Activated naive CD8-positive, alpha-beta T cell treated with anti-CD3 and anti-CD28 coated beads, Interleukin-2, amount 50 U/mL, for 16 hours (primary cell): ENCODE results near the gene CPED1.
"Not testable (repeated sequence)": the region's sequence is repeated elsewhere in the genome, so short reads cannot be mapped to it uniquely, and the experiment has no call there.

ENCODE experiments used
- DNase-seq: peaks from one replicate; pipeline ENCODE4 v3.0.0-alpha.2; 2020; ENCODE audit warnings: low read depth, low spot score

Gene CPED1

DNA sequence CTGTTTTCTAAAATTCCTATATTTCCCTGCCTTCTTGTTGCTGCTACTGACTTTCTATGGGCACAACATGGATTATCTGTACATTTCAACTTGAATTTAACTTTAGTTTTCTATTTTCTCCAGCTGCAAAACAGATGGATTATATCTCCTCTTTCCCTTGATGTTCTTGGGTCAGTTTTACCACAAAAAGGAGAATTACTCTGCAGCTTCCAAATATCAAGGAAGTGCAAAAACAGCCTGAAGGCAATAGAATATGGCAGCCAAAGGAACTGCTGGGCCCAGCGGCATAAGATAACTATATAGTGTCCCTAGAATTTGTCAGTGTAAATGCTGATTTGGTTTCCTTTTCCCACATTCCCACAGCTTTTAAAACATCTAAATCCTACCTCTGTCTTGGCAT is 29.1 kb downstream of the CPED1 start:
- no peak for DNase-seq

DNA sequence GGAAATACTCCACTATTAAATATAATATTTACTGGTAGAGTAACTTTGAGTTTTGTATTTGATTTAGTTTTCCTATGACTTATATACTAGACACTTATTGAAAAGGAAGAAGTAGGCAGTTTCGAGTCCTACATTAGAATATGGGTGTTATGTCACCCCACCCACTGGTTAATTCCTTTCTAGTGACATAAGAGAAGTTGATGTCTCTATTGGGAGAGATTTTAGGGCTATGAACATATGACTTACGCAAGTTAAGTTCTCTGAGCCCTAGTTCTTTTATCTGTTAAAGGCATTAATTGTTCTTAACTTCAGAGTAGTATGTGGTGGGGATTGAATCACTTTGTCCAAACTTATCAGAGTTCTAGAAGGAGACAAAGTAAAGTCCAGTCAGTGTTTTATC is 30.5 kb downstream of the CPED1 start:
- DNase-seq: no peak

DNA sequence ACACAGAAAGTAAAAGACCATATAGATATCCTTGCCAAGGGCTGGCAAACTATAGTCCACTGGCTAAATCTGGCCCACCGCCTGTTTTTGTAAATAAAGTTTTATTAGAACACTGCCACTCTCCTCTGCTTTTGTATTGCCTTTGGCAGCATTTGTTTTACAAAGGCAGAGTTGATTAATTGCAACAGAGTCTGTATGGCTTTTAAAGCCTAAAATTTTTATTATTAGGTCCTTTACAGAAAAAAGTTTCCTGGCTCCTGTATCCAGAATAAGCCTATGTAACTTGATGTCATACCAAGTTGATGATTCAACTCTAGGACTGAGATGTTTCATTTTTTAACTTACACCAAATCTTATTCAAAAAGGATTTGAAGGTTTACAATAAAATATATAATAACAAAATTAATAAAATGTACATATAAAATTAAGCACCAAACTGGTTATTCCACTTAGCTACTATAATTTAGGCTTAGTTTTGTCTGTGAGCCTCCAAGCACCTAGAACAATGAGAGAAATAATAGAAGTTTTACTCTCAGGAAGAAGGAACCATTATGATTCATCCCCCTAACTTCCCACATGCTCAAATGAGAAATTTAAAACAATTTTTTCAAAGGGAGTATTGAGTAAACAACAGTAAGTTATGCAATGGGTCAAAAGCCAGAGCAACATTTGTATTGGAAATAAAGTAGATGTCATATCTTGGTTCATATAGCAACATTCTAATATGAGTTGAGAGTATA is 31.9 kb downstream of the CPED1 start:
- no peak for DNase-seq

DNA sequence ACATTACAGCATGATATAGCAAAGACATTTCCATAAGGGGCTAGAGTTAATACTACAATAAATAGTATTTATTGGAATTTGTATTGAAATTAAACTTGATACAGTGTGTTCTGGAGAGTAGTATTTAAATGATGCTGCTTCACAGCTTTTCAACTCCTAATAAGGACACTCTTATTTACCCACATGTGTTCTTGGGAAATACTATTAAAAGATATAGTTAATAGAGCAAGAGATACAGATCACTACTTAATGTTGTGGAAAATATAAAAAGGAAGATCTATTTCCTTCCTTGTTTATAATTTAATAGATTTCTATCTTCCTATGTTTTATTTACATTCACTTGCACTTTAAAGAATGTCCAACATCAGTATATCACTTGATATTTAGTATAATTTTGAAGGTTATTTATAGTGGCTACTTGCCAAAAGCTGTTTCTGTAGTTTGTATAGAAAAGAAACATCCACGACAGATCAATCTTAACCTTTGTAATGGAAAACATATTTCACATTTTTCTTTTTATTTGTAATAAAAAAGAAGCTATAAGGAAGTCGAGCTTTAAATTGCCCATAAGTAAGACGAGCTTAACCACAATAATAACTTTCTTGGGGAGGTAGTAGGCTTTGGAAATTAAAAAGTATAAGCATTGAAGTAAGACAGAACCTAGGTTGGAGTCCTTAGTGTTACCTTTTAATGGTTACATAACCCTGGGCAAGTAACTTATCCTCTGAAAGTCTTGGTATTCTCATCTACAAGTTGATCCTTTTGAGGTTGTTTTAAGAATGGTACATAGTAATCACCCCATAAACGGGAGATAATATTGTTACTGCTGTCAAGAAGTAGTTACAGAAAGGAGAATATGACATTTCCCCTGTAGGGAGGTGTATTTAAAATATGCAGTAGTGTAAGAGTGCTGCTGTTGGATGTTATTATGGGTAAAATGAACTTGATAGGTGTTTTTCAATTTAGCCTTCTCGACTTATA is 32.8 kb downstream of the CPED1 start:
- no peak for DNase-seq

DNA sequence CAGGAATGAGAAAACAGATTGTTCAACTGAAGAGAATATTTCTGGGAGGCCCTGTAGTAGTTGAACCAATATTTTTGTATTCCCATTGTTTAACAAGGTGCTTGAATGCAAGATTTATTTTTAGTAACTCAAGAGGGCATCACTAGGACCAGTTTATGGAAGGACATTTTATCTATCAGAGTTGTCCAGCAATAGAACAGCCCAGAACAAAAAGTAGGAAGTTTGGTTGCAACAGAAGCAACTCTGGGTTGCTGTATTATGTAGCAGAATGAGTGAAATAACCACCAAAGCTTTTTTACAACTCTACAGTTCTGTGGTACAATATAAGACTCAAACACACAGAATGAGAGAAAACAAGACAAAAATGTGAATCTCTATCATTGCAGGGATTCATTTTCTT is 34.7 kb downstream of the CPED1 start:
- no peak for DNase-seq

DNA sequence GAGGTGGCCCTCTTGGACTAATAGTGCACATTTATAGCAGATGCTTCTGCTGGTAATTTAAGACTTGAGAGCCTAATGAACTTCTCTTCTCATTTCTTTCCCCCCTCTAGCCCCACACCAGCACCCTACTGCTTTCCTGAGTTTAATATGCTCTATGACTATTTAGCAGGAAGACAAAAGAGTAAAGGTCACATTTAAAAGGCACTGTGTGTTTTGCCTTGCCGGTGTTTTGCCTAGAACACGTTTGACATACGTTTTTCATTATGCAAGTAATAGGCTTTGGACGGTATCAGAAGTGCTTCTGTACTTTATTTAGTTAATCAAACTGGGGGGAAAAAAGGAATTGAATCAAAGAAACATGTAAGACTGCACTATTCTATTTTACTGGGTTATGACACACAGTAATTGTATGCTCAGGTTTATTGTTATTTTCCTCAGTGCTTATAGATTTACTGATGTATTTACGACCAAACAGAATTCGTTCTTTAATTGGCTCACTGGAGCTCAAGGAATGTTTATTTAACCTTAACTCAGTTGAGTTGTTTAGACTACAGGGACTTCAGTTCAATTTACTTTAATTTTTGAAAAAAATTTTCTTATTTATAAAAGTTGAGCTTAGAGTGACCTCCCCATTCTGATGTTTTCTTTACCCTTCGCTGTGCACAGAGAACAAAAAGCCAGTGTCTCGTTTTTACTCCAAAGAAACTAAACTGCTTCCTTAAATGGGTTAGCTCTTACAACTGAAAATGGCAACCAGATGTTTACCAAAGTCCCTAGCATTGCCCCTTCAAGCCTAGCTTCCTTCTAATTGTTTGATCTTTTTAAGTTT is 35.4 kb downstream of the CPED1 start:
- DNase-seq: no peak

DNA sequence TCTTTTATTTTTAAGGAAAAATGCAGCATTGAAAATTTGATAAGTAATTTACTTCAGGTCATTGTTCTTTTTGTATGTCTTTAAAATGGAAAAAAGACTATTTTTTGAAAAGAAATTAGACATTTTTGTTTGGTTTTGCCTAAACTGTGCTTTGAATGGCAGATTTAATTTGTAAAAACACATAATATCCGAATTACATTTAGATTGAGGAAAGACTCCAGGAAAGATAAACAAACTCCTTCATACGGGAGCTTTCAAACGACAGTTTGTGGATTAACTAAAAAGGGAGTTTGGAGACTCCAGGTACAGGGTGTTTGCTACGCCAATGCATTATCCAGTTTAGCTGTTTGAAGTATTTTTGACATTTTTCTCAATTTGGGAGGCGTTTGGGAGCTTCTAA is 36.1 kb downstream of the CPED1 start:
- DNase-seq: no peak

DNA sequence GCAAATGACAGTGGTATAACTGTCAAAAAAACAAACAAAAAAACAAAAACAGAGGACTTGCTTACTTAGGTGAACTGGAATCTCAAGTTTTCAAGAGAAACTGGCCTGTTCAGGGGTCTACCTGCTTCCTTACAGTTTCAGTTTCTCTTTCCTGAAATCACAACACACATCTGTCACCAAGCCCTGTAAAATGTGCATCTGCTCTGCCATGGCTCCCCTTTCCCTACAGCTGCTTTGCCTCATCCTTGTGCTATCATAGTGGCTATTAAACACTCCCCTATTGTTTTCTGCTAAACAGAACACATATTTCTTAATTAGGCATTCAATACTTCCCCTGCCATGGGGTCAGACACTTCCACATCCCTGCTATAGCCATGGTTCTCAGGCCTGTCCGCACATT is 37.6 kb downstream of the CPED1 start:
- DNase-seq: no peak

DNA sequence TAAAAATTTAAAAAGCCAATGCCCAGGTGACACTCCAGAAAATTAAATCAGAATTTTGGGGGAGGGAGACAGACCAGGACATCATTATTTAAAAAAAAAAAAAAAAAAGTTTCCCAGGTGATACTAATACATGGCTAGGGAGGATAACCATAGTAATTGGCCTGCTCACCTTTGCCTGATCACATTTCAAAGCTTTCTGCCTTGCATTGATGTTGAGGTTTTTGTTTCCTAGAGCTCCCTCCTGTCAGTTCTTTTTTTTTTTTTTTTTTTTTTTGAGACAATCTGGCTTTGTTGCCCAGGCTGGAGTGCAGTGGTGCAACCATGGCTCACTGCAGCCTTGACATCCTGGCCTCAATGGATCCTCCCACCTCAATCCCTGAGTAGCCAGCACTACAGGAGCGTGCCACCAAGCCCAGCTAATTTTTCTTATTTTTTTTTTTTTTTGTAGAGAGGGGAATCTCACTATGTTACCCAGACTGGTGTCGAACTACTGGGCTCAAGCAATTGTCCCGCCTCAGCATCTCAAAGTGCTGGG is 38.1 kb downstream of the CPED1 start:
- DNase-seq: no peak

DNA sequence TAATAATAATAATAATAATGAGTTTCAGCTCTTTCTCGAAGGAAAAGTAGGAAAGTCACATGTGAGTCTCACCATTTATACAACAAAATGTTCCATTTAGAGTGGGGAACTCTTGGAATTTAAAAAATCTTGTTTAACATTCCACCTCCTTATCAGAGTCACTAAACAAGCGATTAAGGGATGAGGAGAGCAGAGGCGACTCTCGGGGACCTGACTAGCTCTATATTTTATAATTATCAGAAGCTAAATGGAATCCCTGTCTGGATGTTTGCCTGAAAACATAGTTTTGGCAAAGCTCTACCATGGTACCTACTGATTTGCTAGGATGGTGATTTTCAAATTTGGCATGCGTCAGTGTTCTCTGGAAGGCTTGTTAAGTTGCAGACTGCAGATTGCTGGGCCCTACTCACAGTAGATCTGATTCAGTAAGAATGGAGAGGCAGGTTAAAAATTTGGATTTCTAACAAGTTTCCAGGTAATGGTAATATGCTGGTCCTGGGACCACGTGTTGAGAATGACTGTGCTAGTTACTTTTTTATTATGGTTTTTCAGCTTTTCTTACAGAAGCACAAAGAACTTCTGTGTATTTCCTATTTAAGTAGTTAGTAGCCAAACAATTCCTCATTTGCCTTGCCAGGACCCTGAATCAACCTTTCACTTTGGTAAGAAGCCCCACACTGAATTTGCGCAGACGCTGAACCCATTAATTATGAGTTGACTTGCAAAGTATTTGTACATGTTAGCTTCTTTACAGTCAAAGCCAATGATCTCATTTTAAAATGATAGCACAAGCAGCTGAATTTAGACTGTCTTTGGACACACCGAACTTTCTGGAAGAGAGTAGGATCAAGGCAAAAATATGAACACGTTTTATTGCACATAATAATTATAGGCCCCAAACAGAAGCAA is 39.5 kb downstream of the CPED1 start:
- no peak for DNase-seq

DNA sequence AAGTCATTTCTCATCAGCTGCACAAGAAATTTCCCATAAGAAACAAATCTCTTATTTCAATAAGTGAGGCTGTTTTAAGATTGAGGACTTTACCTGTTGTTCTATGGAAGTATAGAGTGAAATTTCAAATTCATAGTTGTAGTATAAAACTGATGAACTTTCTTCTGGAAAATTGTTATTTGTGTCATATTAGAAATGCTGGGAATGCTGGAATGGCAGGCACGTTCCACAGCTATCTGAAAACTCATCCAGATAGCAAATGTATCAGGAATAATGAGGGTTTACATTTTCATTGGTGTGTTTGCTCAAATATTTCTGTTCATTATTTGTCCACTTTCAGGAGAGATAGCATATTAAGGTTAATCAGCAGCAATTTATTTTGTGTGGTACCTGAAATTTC is 40.8 kb downstream of the CPED1 start:
- DNase-seq: no peak

DNA sequence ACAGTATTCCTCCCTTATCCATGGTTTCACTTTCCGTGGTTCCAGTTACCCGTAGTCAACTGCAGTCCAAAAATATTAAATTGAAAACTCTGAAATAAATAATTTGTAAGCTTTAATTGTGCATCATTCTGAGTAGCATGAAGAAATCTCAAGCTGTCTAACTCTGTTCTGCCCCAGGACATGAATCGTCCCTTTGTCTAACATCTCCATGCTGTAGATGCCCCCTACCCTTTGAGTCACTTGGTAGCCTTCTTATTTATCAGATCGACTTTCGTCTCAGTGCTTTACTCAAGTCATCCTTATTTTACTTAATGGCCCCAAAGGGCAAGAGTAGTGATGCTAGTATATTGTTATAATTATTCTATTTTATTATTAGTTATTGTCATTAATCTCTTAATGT is 41.8 kb downstream of the CPED1 start:
- no peak for DNase-seq

DNA sequence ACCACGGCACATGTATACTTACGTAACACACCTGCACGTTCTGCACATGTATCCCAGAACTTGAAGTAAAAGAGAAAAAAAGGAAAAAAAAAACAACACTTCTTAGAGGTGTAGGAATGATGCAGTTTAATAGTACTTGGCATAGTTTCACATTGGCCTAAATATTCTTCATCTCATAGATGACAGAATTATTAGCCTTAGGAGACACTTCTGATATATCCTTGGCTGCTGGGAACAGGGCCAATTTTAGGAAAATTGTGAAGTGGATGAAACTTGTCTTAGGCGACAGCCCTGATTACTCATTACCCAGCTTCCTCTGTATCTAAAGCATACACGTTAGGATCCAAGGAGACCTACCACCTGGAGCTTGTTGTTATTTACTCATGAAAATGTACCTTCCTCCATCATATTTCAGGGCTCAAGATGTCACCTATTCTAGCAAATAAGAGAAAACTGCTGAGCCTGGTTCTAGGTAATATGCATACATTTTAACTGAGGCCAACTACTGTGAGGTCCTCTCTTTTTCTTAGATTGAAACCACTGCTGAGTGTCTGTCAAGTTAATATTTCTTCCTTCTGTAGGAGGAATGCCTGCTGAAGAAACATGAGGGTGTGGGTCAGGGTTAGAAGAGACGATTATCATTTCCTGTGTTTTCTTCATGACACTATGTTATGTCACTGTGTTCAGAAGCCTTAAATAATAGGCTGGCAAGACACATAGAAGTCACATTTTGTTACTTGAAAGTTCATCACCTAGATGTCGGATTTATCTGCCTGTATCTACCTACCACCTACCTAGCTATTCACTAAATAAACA is 44.3 kb downstream of the CPED1 start:
- no peak for DNase-seq

DNA sequence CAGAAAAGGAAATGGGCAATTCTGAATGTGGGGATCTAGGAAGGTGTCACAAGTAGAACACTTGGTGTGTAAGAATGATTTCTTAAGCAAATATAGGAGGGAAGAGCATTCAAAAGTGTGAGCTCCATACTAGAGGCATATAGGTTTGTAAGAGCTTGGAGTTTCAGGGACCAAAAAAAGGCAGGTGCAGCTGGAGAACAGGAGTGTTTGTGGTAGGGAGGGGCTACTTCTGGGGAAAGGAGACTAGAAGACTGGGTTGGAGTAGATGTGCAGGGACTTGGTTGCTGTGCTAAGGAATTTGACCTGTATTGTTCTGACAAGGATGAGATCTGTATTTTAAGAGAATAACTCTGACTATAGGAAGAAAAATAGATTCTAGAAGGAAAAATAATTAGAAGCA is 46.4 kb downstream of the CPED1 start:
- no peak for DNase-seq

DNA sequence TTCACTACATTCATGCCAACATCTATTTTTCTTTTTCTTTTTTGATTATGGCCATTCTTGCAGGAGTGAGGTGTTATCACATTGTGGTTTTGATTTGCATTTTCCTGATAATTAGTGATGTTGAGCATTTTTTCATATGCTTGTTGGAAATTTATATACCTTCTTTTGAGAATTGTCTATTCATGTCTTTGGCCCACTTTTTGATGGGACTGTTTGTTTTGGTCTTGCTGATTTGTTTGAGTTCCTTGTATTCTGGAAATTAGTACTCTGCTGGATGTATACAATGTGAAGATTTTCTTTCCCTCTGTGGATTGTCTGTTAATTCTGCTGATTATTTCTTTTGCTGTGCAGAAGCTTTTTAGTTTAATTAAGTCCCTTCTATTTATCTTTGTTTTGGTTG is 48.3 kb downstream of the CPED1 start:
- not testable (repeated sequence) for DNase-seq

DNA sequence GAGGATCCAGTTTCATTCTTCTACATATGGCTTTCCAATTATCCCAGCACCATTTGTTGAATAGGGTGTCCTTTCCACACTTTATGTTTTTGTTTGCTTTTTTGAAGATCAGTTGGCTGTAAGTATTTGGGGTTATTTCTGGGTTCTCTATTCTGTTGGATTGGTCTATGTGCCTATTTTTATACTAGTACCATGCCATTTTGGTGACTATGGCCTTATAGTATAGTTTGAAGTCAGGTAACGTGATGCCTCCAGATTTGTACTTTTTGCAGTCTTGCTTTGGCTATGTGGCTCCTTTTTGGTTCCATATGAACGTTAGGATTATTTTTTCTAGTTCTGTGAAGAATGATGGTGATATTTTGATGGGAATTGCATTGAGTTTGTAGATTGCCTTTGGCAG is 48.8 kb downstream of the CPED1 start:
- DNase-seq: not testable (repeated sequence)

DNA sequence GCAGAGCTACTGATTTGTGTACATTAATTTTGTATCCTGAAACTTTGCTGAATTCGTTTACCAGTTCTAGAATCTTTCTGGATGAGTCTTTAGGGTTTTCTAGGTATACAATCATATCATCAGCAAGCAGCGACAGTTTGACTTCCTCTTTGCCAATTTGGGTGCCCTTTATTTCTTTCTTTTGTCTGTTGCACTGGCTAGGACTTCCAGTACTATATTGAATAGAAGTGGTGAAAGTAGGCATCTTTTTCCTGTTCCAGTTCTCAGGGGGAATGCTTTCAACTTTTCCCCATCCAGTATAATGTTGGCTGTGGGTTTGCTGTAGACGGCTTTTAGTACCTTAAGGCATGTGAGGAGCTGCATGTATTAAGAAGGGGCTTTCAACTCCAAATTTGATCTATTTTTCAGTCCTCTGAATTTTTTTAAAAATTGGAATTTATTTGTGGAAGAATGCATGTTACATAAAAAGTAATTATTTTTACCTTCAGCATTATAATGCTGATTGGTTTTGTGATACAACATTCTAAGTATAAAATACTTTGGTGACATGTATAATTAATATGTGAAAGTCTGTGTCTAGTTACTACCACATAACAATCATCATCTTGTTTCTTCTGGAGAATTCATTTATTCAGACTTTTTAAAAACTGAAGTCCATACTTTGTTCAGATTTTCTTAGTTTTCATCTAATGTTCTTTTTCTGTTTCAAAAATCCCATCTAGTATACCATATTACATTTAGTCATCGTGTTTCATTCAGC is 49.6 kb downstream of the CPED1 start:
- DNase-seq: no peak

DNA sequence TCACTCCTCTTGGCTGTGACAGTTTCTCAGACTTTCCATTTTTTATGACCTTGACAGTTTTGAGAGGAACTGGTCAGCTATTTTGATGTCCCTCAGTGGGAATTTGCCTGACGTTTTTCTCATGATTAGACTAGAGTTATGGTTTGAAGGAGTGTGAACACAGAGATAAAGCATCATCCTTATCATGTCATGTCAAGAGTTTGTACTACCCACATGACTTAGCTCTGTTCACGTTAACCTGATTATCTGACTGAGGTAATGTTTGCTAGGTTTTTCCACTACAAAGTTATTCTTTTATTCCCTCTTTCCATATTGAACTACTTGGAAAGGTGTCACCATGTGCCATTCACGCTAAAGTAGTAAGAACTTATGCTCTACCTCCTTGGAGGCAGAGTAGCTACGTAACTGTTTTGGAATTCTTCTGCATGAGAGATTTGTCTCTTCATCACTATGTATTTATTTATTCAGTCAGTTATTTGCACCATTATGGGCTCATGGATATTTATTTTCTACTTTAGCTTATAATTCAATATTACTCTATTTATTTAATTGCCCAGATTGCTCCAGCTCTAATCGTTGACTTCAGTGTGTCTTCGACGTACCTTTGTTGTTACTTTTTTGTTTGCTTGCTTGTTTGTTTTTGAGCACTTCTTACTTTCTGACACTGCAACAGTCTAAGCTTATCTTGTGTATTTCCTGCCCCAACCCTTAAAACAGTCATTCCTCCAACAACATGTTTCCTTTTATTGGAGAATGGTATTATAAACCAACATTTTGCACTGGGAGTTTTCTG is 50.4 kb downstream of the CPED1 start:
- no peak for DNase-seq
